Calu3 (cell line): ENCODE data around the gene MR1. TPM values are rescaled to one million over a fixed set of nuclear protein-coding genes. Genes with fewer than 3 reads are reported as not detected.

Source experiments
- BruUV-seq: library from RNA; stranded (reverse); fragments of 400-500 nt; replicated peaks from 2 replicates; lab custom pipeline; 2021; lab: Mats Ljungman, UMichigan
- CTCF ChIA-PET: fragments of 300-600 bp; sonication (Branson Sonifier 250); formaldehyde crosslinking; loops from one replicate; lab custom pipeline; 2022; ENCODE audit warnings: antibody characterized with exemption; lab: Charles Lee
- DNase-seq: peaks from one replicate; pipeline ENCODE4 v3.0.0; 2022
- H3K27ac Mint-ChIP-seq: one replicate; pipeline ENCODE4 v1.8.0; 2022; ENCODE audit warnings: mixed read lengths; ENCODE audit not compliant: unreplicated experiment
- H3K27me3 Mint-ChIP-seq: one replicate; pipeline ENCODE4 v1.8.0; 2022; ENCODE audit warnings: mixed read lengths; ENCODE audit not compliant: unreplicated experiment
- H3K36me3 Mint-ChIP-seq: one replicate; pipeline ENCODE4 v1.8.0; 2022; ENCODE audit warnings: mild to moderate bottlenecking, moderate library complexity, mixed read lengths; ENCODE audit not compliant: insufficient read depth, unreplicated experiment
- H3K4me1 Mint-ChIP-seq: one replicate; pipeline ENCODE4 v1.8.0; 2022; ENCODE audit warnings: mild to moderate bottlenecking, low read depth, mixed read lengths; ENCODE audit not compliant: unreplicated experiment
- H3K4me3 Mint-ChIP-seq: one replicate; pipeline ENCODE4 v1.8.0; 2022; ENCODE audit warnings: mild to moderate bottlenecking, low read depth, moderate library complexity, mixed read lengths; ENCODE audit not compliant: unreplicated experiment
- H3K9me3 Mint-ChIP-seq: one replicate; pipeline ENCODE4 v1.8.0; 2022; ENCODE audit warnings: low read depth, mixed read lengths; ENCODE audit not compliant: unreplicated experiment
- CTCF ChIP-seq: fragments of 200-600 bp; IDR thresholded peaks from one replicate; pipeline ENCODE4 v1.8.0; 2022; ENCODE audit warnings: antibody characterized with exemption; ENCODE audit not compliant: unreplicated experiment
- intact Hi-C: fragments of 100-400 bp; cut with micrococcal nuclease; formaldehyde crosslinking; loops from one replicate; pipeline ENCODE4 v1.10.0; 2022; ENCODE audit not compliant: unreplicated experiment
- total RNA-seq: library from RNA; stranded (reverse); gene quantifications from 2 replicates; pipeline ENCODE4 v1.2.3, GENCODE V29; 2022

Gene MR1
- total RNA-seq, 1 experiment from 2014 or later, result 10.0 TPM

- Mint-ChIP-seq H3K27ac (no peak overlapping the region), H3K4me1 (peaks cover 7% of the 10 kb centered on the region), H3K27me3 (no peaks in the 10 kb centered on the region), H3K9me3 (no peaks in the 10 kb centered on the region), H3K4me3 (no peak overlapping the region), H3K36me3 (no peaks in the 10 kb centered on the region)
- no peak for DNase-seq
- BruUV-seq, result no TSS peak
- CTCF ChIA-PET, result no interaction called here
- no peak for TF ChIP-seq CTCF
- intact Hi-C loops, result no loop called here
These were observed 15.6 kb downstream of the MR1 start for GRCh38 chr1:181049378-181049777.

GRCh38 chr1:181050922-181051321, 17.1 kb downstream of the MR1 start:
- no peaks in the 10 kb centered on the region for H3K36me3 Mint-ChIP-seq
- H3K9me3 Mint-ChIP-seq, result no peaks in the 10 kb centered on the region
- no peaks in the 10 kb centered on the region for H3K27me3 Mint-ChIP-seq
- no peaks in the 10 kb centered on the region for H3K4me1 Mint-ChIP-seq
- intact Hi-C loops, result no loop called here
- CTCF ChIA-PET, result no interaction called here
- DNase-seq, result no peak
- no peak for TF ChIP-seq CTCF
- H3K4me3 Mint-ChIP-seq, result no peak overlapping the region
- BruUV-seq, result no TSS peak
- no peak overlapping the region for H3K27ac Mint-ChIP-seq

- Mint-ChIP-seq H3K27me3 (peaks cover 22% of the 10 kb centered on the region), H3K9me3 (no peaks in the 10 kb centered on the region), H3K4me1 (no peaks in the 10 kb centered on the region), H3K36me3 (no peaks in the 10 kb centered on the region), H3K27ac (no peak overlapping the region), H3K4me3 (no peak overlapping the region)
- CTCF ChIA-PET, result no interaction called here
- intact Hi-C loops, result no loop called here
- no peak for TF ChIP-seq CTCF
- BruUV-seq, result no TSS peak
- no peak for DNase-seq
These were observed 22.8 kb downstream of the MR1 start for GRCh38 chr1:181056560-181056959.

GRCh38 chr1:181057079-181057478, 23.3 kb downstream of the MR1 start:
- Mint-ChIP-seq H3K9me3 (no peaks in the 10 kb centered on the region), H3K4me1 (no peaks in the 10 kb centered on the region), H3K36me3 (no peaks in the 10 kb centered on the region), H3K4me3 (no peak overlapping the region), H3K27ac (no peak overlapping the region), H3K27me3 (peaks cover 24% of the 10 kb centered on the region)
- DNase-seq, result no peak
- intact Hi-C loops, result no loop called here
- no TSS peak for BruUV-seq
- CTCF ChIA-PET, result no interaction called here
- TF ChIP-seq CTCF, result no peak
